Measurements from ENCODE around the gene EXOG.
A peak's percentile ranks its signal among the peaks of the same experiment; 100 is the strongest.

Gene EXOG

DNA sequence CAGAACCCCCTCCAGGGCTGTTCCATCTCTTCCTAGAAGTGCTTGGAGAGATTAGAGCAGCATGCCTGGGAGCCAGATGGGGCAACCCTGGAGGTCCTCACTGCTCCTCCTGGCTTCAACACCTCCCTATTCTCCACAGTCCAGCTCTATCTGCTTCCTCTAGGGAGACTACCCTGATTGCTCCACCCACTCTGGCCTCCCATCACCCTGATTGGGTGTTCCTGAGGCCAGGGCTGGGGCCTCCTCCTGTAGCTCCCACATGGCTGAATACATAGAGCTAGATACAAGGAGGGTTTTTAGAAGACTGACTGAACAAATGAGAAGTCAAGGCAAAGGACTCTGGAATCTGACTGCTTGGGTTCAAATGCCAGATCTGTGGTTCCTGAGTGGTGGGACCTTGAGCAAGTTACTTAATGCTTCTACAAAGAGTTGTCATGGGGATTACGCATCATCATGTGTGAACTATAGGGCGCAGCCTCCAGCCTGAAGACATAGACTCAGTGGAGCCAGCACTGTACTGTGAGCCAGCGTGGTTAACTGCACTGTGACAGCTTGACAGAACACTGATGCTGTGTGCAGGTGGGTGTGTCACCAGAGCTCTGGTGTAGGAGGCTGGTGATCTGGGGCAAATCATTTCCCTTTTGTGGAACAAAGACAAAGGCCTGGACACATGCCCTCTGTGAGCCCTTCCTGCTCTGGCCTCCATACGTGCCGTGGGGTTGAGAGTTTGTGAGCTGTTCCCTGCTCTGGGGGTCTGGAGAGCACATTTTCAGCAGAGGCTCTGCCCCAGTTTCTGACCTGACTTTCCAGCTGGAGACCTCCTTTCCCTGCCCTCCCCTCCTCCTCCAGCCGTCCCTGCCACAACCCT, 78.5 kb downstream of the EXOG start:
- no peak for TF ChIP-seq SNAI2 (CRISPR knock-in tag; IDR thresholded peaks at IDR 0.05)
- TF ChIP-seq TCF4 (CRISPR knock-in tag; IDR thresholded peaks at IDR 0.05; ENCODE audit: borderline replicate concordance), result peak; percentile 37; the same call in 1 of the 2 replicates
- peak; percentile 73; the same call in 1 of the 2 replicates for TF ChIP-seq ZNF70 (CRISPR knock-in tag; IDR thresholded peaks at IDR 0.05)
- ATAC-seq, result peak; percentile 66; the same call in 2 of the 3 replicates

DNA sequence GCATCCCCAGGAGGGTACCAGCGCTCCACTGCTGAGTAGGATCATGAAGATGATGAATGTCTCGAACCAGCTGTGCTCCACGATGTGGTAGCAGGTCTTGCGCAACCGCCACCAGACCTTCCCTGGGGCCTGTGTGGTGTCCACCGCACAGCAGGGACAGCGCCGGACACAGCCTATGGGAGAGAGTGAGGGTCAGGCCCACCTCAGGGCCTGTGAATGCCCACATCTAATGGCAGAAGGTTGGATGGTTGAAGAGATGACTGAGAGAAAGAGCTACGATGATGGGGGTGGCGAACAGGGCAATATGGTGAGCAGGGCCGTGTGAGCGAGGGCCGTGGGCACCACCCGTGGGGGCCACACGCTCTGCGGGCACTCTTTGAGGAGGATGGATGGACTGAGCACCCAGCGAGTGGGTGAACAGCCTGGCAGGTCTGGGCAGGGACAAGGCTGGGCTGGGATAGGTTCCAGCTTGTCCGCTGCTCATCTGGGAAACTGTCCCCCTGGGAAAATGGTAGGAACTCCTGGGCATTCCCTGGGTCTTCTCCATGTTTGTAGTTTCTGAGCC, 79.2 kb downstream of the EXOG start:
- no peak for TF ChIP-seq ISL1 (CRISPR knock-in tag; IDR thresholded peaks at IDR 0.05)
- no peak for TF ChIP-seq ZNF565 (CRISPR knock-in tag; conservative IDR thresholded peaks at IDR 0.05; ENCODE audit: low read depth)
- no peak for TF ChIP-seq RARB (CRISPR knock-in tag; IDR thresholded peaks at IDR 0.05)
- no peak for TF ChIP-seq PPARA (CRISPR knock-in tag; IDR thresholded peaks at IDR 0.05; ENCODE audit: borderline replicate concordance)
- no peak for TF ChIP-seq ZFP30 (CRISPR knock-in tag; IDR thresholded peaks at IDR 0.05)
- TF ChIP-seq OSR1 (CRISPR knock-in tag; IDR thresholded peaks at IDR 0.05), result no peak
- no peak for TF ChIP-seq SNAI2 (CRISPR knock-in tag; IDR thresholded peaks at IDR 0.05)
- no peak for TF ChIP-seq ZC3H10 (CRISPR knock-in tag; IDR thresholded peaks at IDR 0.05)
- ATAC-seq, result no peak

All from SK-N-SH treated with all-trans-retinoic acid at 6 μM for 48 hours (cell line).